HL-60/S4 (cell line): ENCODE results near the gene MME.

Experiments used
- in situ Hi-C: fragments of 300-500 bp; cut with MboI; formaldehyde crosslinking; loops from 2 replicates; pipeline ENCODE4 v1.14.3; 2022; ENCODE audit warnings: low sequenced_read_pairs

The MME gene

DNA sequence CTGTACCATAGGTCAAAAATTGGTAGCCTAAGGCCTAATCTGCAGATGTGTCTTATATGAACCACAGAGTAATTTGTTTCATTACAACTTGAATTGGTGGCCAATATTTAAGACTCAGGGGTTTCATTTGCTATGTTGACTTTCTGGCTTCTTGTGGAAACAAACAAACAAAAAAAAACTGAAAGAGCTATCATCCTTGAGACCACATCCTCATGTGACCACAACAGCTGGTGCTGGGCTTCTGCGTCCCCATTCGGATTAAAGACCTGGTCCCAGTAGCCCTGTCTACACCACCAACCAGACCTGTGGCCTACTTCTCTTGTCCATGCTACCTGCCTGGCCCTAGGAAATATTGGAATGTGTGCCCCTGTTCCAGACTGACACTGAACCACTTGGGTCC is 151.7 kb downstream of the MME start:
- in situ Hi-C loops = no loop called here

DNA sequence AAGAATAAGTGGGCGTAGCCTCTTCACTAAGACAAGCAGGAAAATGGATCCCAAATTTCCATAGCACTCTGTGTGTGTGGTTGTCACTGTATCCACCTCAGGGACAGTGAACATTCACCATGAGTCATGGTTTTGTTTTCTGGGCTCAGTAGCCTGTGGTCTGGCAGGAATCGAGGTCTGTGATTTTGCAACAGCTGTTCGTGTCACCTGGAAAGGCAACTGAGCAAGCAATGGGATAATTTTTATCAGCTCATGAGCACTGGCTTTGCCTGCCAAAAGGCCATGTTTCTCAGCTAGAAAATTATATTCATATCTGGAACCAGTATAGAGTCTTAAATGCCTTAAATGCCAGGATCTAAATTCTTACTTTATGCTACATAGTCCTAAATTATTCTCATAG is 152.5 kb downstream of the MME start:
- in situ Hi-C loops = no loop called here

DNA sequence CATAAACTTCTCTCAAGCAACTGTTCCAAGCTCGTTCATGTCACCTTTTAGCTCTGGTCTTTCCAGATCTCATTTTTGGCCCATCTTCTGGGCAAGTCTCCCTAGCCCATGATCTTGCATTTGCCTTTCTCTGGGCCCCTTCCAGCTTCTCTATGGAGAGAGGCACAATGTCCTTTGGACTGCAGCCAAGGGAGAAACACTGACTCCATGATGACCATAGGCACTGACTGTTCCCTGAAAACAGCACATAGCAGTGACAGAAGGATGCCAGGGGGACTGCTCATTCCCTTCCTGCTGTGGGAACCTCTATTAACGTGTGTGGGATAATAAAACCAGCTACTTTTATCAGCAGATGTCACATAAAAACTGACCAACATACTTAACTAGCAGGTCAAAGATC is 153.1 kb downstream of the MME start:
- in situ Hi-C loops = no loop called here
